DND-41 (cell line): Measurements from ENCODE around the gene ATAT1.

ENCODE experiments used
- ATAC-seq: fragments of 200-7000 bp; cut with Tn5 transposase; 3 replicates; pipeline ENCODE4 v1.9.1; 2021; ENCODE audit warnings: low read depth; ENCODE audit not compliant: insufficient read depth
- DNase-seq: peaks from one replicate; pipeline ENCODE4 v3.0.0-alpha.2; 2020
- H2AFZ ChIP-seq: 2 replicates; pipeline ENCODE4 v1.6.0; 2012; ENCODE audit warnings: low read depth, low read length
- H3K27ac ChIP-seq: 2 replicates; pipeline ENCODE4 v1.5.1; 2012; ENCODE audit warnings: low read length, inconsistent platforms
- H3K27me3 ChIP-seq: fragments of 200-600 bp; sonication (generic); 2 replicates; pipeline ENCODE4 v1.6.0; 2012; ENCODE audit warnings: low read length, mild to moderate bottlenecking, inconsistent platforms; ENCODE audit not compliant: insufficient read depth, poor library complexity
- H3K36me3 ChIP-seq: 2 replicates; pipeline ENCODE4 v1.5.1; 2012; ENCODE audit warnings: low read length, inconsistent platforms; ENCODE audit not compliant: insufficient read depth
- H3K4me1 ChIP-seq: 2 replicates; pipeline ENCODE4 v1.5.1; 2012; ENCODE audit warnings: mild to moderate bottlenecking, low read length; ENCODE audit not compliant: insufficient read depth
- H3K4me2 ChIP-seq: 2 replicates; pipeline ENCODE4 v1.6.0; 2012; ENCODE audit warnings: mild to moderate bottlenecking, moderate library complexity, low read length, inconsistent platforms; ENCODE audit not compliant: insufficient read depth
- H3K4me3 ChIP-seq, 2 experiments: fragments of 200-600 bp in 1 of 2; shearing (Covaris generic) in 1 of 2; 2 replicates each; pipeline ENCODE4 v1.5.1; 2012 to 2016; ENCODE audit warnings: inconsistent platforms in 2 of 2, low read length in 2 of 2, mild to moderate bottlenecking in 2 of 2, low read depth in 1 of 2, moderate library complexity in 1 of 2
- H3K79me2 ChIP-seq: 2 replicates; pipeline ENCODE4 v1.6.0; 2012; ENCODE audit warnings: low read length, inconsistent platforms; ENCODE audit not compliant: insufficient read depth
- H3K9ac ChIP-seq: 2 replicates; pipeline ENCODE4 v1.6.0; 2012; ENCODE audit warnings: low read depth, mild to moderate bottlenecking, inconsistent platforms, low read length, moderate library complexity
- H3K9me3 ChIP-seq: 2 replicates; pipeline ENCODE4 v1.5.1; 2012; ENCODE audit warnings: low read length, moderate library complexity, mild to moderate bottlenecking, inconsistent platforms; ENCODE audit not compliant: insufficient read depth, severe bottlenecking
- H4K20me1 ChIP-seq: 2 replicates; pipeline ENCODE4 v1.6.0; 2012; ENCODE audit warnings: low read length; ENCODE audit not compliant: insufficient read depth
- CTCF ChIP-seq: IDR thresholded peaks from 2 replicates; pipeline ENCODE4 v1.5.1; 2012; ENCODE audit warnings: borderline replicate concordance, low read length, moderate library complexity, mild to moderate bottlenecking; ENCODE audit not compliant: poor library complexity, severe bottlenecking; ENCODE audit errors: extremely low read depth
- EZH2 ChIP-seq: IDR thresholded peaks from 3 replicates; pipeline ENCODE4 v1.6.1; 2012; ENCODE audit warnings: borderline replicate concordance, low read depth, mild to moderate bottlenecking, moderate library complexity, low read length, inconsistent platforms; ENCODE audit not compliant: severe bottlenecking

ATAT1 gene

GRCh38 chr6:30691208-30691847 lies 64.7 kb downstream of the ATAT1 start:
- DNase-seq (no peak), ATAC-seq (no peak)
- Histone ChIP-seq H3K79me2 (peaks cover 40% of the 10 kb centered on the region), H3K36me3 (0 out of 2 replicates have a peak, but pooled peaks cover 3% of the 10 kb centered on the region), H3K9me3 (no peaks in the 10 kb centered on the region), H4K20me1 (0 out of 2 replicates have a peak, but pooled peaks cover 4% of the 10 kb centered on the region), H3K27ac (peak overlapping the region; percentile 92), H3K4me2 (peak overlapping the region; percentile 87), H3K27me3 (no peaks in the 10 kb centered on the region), H3K9ac (peak overlapping the region; percentile 72), H2AFZ (peak overlapping the region; percentile 98), H3K4me3 (peak overlapping the region; percentile 85 to 87), H3K4me1 (peaks cover 45% of the 10 kb centered on the region)
- no peak for TF ChIP-seq EZH2
- TF ChIP-seq CTCF: no peak
